GM18499 (cell line): ENCODE measurements around the gene SSR3.
"Not testable (repeated sequence)": the region's sequence is repeated elsewhere in the genome, so short reads cannot be mapped to it uniquely, and the experiment has no call there.

Source experiments
- ATAC-seq: cut with Tn5 transposase; IDR thresholded peaks from one replicate; pipeline ENCODE4 v1.9.1; 2021; ENCODE audit warnings: moderate number of reproducible peaks; ENCODE audit not compliant: insufficient read depth, unreplicated experiment

Gene SSR3

GRCh38 chr3:156554842-156555687 is at the start of gene SSR3:
Gene SSR3, minus strand, starts transcription at chr3:156555117. Its CDS starts 28 bp downstream, at chr3:156555089.
- peak; percentile 91 for ATAC-seq

DNA sequence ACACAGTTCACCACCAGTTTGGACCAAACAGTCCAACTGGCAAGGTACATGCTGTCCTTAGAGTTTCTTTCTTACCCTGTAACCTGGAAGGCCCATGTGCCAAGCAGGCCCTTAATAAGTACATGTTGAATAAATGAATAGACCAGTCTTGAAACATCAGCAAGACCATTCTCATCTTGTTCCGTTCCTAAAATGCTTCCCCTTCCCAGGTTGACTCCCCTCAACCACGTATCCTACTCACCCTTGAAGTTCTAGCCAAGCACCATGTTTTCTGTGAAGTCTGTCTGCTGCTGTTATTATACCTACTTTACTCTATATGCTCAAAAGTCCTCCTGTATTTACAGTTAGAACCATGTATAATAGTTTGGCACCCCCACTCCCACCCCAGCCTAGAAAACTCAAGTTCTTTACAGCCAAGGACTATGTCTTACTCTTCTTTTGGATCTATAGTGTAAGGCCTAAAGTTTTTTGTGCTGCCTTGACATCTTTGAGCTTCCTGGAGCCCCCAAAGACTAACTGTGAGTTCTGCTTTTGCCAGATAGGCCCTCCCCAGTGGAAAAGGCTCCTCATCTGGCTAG is 49.2 kb upstream of the SSR3 start:
- ATAC-seq, result no peak

DNA sequence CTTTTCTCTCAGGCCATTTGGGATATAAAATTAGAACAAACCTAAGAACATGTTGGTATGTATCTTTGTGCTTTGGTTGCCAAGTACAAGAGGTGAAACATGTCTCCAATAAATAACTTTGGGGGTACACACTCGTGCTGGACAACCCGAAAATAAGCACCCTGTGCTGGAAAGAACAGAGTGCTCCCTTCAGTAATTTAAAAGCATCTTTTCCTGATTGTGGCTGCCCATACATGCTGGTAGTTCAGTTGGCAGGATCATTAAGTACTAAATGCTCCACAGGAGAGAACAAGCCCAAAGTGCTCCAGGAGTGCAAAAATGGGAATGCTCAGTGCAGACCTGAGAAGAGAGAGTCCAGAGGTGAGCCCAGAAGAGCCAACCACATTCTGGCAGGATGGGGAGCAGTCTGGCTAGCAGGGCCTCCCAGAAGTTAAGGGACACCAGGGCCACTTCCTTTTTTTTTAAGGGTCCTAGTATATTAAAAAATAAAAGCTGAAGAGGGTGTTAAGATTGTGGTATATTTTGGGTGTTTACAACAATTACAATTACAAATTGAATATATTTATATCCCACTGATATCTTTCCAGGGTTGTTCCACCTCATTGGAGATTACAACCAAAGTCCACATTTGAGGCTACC is 48.6 kb upstream of the SSR3 start:
- no peak for ATAC-seq

- no peak for ATAC-seq
Measured at GRCh38 chr3:156602424-156602823, 47.5 kb upstream of the SSR3 start.

DNA sequence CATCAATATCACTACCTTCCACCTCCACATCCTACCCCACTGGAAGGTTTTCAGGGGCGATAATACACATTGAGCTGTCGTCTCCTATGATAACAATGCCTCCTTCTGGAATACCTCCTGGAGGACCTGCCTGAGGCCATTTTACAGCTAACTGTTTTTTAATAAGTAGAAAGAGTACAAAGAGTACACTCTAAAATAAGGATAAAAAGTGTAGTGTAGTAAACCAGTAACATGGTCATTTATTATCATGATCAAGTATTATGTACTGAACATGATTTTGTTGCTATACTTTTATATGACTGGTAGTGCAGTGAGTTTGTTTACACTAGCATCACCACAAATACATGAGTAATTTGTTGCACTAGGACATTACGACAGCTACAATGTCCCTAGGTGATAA is 46.6 kb upstream of the SSR3 start:
- no peak for ATAC-seq

DNA sequence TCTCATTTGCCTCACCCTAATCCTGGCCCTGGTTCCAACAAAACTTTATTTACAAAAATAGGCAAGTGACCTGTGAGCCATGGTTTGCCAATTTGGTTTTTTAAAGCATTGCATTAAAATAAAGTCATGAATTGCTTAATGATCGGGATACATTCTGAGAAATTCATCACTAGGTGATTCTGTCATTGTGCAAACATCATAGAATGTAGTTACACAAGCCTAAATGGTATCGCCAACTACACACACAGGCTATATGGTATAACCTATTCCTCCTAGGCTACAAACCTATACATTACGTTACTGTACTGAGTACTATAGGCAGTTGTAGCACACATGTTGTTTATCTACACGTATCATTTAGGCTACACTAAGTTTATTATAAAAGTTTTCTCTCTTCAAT is 45.9 kb upstream of the SSR3 start:
- ATAC-seq, result no peak

GRCh38 chr3:156599089-156599874 is 44.4 kb upstream of the SSR3 start:
- no peak for ATAC-seq

DNA sequence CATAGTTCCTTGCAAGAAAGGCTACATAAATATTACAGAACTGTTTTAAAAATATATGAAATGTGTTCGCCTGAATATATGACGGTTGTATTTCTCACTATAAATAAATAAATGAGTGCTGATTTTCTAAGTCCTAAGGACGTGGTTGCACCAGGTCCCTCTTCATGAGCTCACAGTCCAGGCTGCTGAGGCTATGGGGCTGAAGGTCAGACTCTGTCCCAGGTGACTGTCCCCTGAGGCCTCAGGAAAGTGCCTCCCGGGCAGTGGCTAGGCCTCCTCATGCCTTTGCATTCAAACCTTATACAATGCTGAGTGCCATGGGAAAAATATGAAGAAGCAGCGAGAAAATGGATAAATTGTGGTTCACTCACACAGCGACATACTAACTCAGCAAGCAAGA is 43.5 kb upstream of the SSR3 start:
- no peak for ATAC-seq

DNA sequence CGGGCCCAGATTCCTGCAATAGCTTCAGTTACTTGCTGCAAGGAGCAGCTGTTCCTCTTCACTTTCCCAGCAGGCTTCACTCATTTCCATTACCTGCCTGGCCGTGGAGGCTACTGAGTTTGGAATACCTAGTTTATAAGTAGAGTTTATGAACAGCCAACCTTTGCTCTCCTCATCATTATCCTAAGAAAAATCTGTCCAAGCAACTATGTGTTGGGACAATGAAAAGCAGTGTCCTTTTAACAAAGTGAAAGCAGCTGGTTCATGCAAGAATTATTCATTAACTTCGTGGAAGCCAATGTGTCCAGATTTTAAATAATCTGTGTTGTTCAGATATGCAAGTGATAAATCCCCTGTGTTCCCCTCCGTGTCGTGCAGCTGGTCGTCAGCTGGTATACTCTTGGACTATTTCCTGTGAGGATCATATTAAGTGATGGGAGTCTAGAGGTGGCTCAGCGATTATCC is 39.3 kb upstream of the SSR3 start:
- ATAC-seq, result no peak

- ATAC-seq, result no peak
Measured at GRCh38 chr3:156593814-156594213, 38.9 kb upstream of the SSR3 start.

- not testable (repeated sequence) for ATAC-seq
Measured at GRCh38 chr3:156589806-156590205, 34.9 kb upstream of the SSR3 start.

GRCh38 chr3:156587760-156588069 is 32.8 kb upstream of the SSR3 start:
- no peak for ATAC-seq

- no peak for ATAC-seq
Measured at GRCh38 chr3:156586905-156587759, 32.2 kb upstream of the SSR3 start.

- no peak for ATAC-seq
Measured at GRCh38 chr3:156583469-156583868, 28.6 kb upstream of the SSR3 start.

GRCh38 chr3:156582532-156583183 is 27.7 kb upstream of the SSR3 start:
- no peak for ATAC-seq

DNA sequence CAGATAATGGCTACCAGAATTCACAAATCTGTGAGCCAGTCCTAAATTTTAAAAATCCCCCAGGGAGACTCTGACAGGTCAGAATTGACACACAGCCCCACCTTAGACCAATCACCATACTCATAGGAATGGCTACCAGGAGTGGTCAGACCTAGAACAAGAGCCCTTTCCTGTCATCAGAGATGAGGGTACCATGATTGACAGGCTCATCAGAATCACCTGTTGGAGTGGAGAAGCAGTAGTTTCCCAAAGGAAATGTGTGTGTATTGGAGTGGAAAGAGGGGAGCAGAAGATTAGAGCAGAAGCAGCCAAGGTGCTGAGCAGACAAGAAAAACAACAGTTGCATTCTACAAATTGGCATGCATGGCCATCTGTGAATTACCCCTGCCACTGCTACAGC is 27.0 kb upstream of the SSR3 start:
- no peak for ATAC-seq

GRCh38 chr3:156581033-156581432 is 26.1 kb upstream of the SSR3 start:
- ATAC-seq, result no peak

GRCh38 chr3:156579427-156579851 is 24.5 kb upstream of the SSR3 start:
- ATAC-seq, result no peak

DNA sequence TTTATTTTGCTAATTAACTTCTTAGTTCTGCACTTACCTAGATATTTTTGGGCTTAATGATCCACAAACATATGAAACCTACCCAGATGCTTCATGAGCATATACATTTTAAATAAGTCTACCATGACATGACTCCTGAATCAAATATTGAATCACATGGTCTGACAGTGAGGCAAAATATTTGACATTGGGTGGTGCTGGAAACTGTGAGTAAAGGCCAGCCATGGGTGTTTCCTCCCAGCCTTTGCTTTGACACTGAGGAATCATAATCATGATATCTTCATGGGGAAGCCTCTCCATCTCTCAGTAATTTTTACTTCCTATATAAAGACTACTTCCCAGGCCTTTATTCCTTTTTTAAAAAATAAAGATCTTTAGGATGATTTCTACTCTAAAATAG is 22.8 kb upstream of the SSR3 start:
- no peak for ATAC-seq
